ENCODE data around the gene PLOD1. TPM values are rescaled to one million over a fixed set of nuclear protein-coding genes. Genes with fewer than 3 reads are reported as not detected.

PLOD1 gene
- total and polyA plus RNA-seq, 2 donors (not counting 1 experiment from before 2014, with no cell fraction given), result 10.4 to 13.4 TPM

DNA sequence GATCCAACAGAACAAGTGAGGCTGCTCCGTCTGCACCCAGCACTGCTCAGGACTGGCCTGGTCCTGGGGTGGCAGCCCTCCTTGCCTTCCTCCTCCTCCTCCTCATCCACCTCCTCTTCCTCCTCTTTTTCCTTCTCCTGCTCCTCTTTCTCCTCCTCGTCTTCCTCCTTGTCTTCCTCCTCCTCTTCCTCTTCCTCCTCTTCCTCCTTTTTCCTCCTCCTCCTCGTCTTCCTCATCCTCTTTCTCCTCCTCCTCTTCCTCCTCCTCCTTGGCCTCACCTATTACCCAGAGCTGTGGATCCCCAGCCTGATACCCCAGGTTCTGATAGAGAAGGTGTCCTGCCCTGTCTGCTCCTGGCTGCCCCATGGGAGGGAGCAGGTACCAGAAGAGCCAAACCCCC lies 29.1 kb downstream of the PLOD1 start:
- no peak for ATAC-seq (ENCODE audit: low read depth)
- no peaks in the 10 kb centered on the region for H3K4me1 ChIP-seq (ENCODE audit: control insufficient read depth in 2 of 2, insufficient read depth in 2 of 2, low read length in 2 of 2)
- H2AFZ ChIP-seq (ENCODE audit: insufficient read depth, low read depth, low read length, poor library complexity, severe bottlenecking), result no peak overlapping the region
- H3K27ac ChIP-seq (ENCODE audit: low read length in 2 of 2), result no peak overlapping the region
- H3K27me3 ChIP-seq (replicated peaks in 1 of 4; ENCODE audit: control extremely low read depth in 1 of 4, control insufficient read depth in 3 of 4, insufficient read depth in 4 of 4, low read length in 3 of 4), result no peaks in the 10 kb centered on the region
- no peaks in the 10 kb centered on the region for H3K9me3 ChIP-seq (ENCODE audit: control extremely low read depth in 1 of 3, control insufficient read depth in 2 of 3, insufficient read depth in 1 of 3, low read length in 2 of 3)
- WGBS (ENCODE audit: insufficient coverage), result 100% methylated on average over 2 of the region's 3 CpGs
- H3K4me2 ChIP-seq (replicated peaks; ENCODE audit: low read depth, low read length, poor library complexity, severe bottlenecking), result no peak overlapping the region
- Mint-ChIP-seq H3K27me3 (no peaks in the 10 kb centered on the region), H3K4me1 (no peaks in the 10 kb centered on the region), H3K9me3 (ENCODE audit: insufficient read depth) (no peaks in the 10 kb centered on the region), H3K27ac (no peak overlapping the region), H3K4me3 (no peak overlapping the region)
- H3K4me3 ChIP-seq (ENCODE audit: control extremely low read depth in 1 of 5, extremely low read depth in 1 of 5, insufficient read depth in 1 of 5, low read depth in 2 of 5, low read length in 4 of 5), result no peak overlapping the region
- no peak overlapping the region for H3K9ac ChIP-seq (ENCODE audit: low read length)
- H4K20me1 ChIP-seq (ENCODE audit: control insufficient read depth, insufficient read depth, low read length, poor library complexity, severe bottlenecking), result no peaks in the 10 kb centered on the region
- TF ChIP-seq CTCF (IDR thresholded peaks at IDR 0.05) (no peak), EZH2 (IDR thresholded peaks at IDR 0.05; ENCODE audit: borderline replicate concordance, insufficient read depth, low read depth, low read length, poor library complexity, severe bottlenecking) (no peak)
- no peak for DNase-seq
- H3K79me2 ChIP-seq (ENCODE audit: control insufficient read depth, insufficient read depth, low read length), result no peaks in the 10 kb centered on the region
- intact Hi-C loops (cut with micrococcal nuclease), result no loop called here
- CTCF ChIA-PET, result no interaction called here
- POLR2A ChIA-PET, result no interaction called here
- H3K36me3 ChIP-seq (replicated peaks in 1 of 2; ENCODE audit: control extremely low read depth in 1 of 2, control insufficient read depth in 1 of 2, extremely low read depth in 1 of 2, insufficient read depth in 2 of 2, low read length in 1 of 2), result peaks cover 2 to 5% of the 10 kb centered on the region in 2 experiments

DNA sequence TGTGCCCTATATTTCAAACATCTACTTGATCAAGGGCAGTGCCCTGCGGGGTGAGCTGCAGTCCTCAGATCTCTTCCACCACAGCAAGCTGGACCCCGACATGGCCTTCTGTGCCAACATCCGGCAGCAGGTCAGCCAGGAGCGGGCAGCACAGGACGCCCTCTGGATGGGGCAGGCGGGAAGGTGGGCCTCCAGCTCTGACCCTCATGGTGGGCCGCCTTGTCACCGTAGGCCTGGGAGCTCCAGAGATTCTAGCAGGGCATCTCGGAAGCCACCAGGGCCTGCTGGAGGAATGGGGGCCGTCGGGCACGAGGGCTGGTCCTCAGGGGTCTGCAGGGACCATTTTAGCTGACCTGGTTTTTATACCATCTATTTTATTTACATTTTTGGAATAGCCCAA lies 30.1 kb downstream of the PLOD1 start:
- Histone ChIP-seq H3K4me2 (replicated peaks; ENCODE audit: low read depth, low read length, poor library complexity, severe bottlenecking) (no peak overlapping the region), H3K27me3 (replicated peaks in 1 of 4; ENCODE audit: control extremely low read depth in 1 of 4, control insufficient read depth in 3 of 4, insufficient read depth in 4 of 4, low read length in 3 of 4) (no peaks in the 10 kb centered on the region), H4K20me1 (ENCODE audit: control insufficient read depth, insufficient read depth, low read length, poor library complexity, severe bottlenecking) (no peaks in the 10 kb centered on the region), H3K4me1 (ENCODE audit: control insufficient read depth in 2 of 2, insufficient read depth in 2 of 2, low read length in 2 of 2) (no peaks in the 10 kb centered on the region), H3K9ac (ENCODE audit: low read length) (no peak overlapping the region), H3K27ac (ENCODE audit: low read length in 2 of 2) (no peak overlapping the region), H3K9me3 (ENCODE audit: control extremely low read depth in 1 of 3, control insufficient read depth in 2 of 3, insufficient read depth in 1 of 3, low read length in 2 of 3) (no peaks in the 10 kb centered on the region), H3K4me3 (ENCODE audit: control extremely low read depth in 1 of 5, extremely low read depth in 1 of 5, insufficient read depth in 1 of 5, low read depth in 2 of 5, low read length in 4 of 5) (no peak overlapping the region), H3K79me2 (ENCODE audit: control insufficient read depth, insufficient read depth, low read length) (no peaks in the 10 kb centered on the region), H2AFZ (ENCODE audit: insufficient read depth, low read depth, low read length, poor library complexity, severe bottlenecking) (no peak overlapping the region), H3K36me3 (replicated peaks in 1 of 2; ENCODE audit: control extremely low read depth in 1 of 2, control insufficient read depth in 1 of 2, extremely low read depth in 1 of 2, insufficient read depth in 2 of 2, low read length in 1 of 2) (peaks cover 2 to 5% of the 10 kb centered on the region in 2 experiments)
- DNase-seq (no peak), ATAC-seq (ENCODE audit: low read depth) (no peak)
- no peak for TF ChIP-seq EZH2 (IDR thresholded peaks at IDR 0.05; ENCODE audit: borderline replicate concordance, insufficient read depth, low read depth, low read length, poor library complexity, severe bottlenecking)
- no peak for TF ChIP-seq CTCF (IDR thresholded peaks at IDR 0.05)
- ChIA-PET CTCF (interaction anchor here (0.6 kb wide), 1 partner anchor 152 kb away, joined by 3 read pairs; no protein-coding TSS in a partner anchor), POLR2A (no interaction called here)
- intact Hi-C loops (cut with micrococcal nuclease), result no loop called here
- H3K4me3 Mint-ChIP-seq, result no peak overlapping the region
- no peak overlapping the region for H3K27ac Mint-ChIP-seq
- H3K4me1 Mint-ChIP-seq, result no peaks in the 10 kb centered on the region
- no peaks in the 10 kb centered on the region for H3K27me3 Mint-ChIP-seq
- WGBS (ENCODE audit: insufficient coverage), result 99% methylated on average over 12 of the region's 12 CpGs
- no peaks in the 10 kb centered on the region for H3K9me3 Mint-ChIP-seq (ENCODE audit: insufficient read depth)

Measured in B cell (primary cell).